ENCODE results near the gene PLCD3.
A peak's percentile ranks its signal among the peaks of the same experiment; 100 is the strongest.

The PLCD3 gene

GRCh38 chr17:45146890-45147580, 14.7 kb upstream of the PLCD3 start:
- ATAC-seq (ENCODE audit: low read depth) = peak; percentile 0; the same call in 1 of the 3 replicates
- Histone ChIP-seq H3K27ac (ENCODE audit: poor library complexity, severe bottlenecking) (peak overlapping the region; percentile 80), H3K9me3 (ENCODE audit: severe bottlenecking) (no peaks in the 10 kb centered on the region), H3K4me1 (ENCODE audit: insufficient read depth, poor library complexity, severe bottlenecking) (peaks cover 18% of the 10 kb centered on the region), H3K27me3 (ENCODE audit: insufficient read depth, poor library complexity, severe bottlenecking) (no peaks in the 10 kb centered on the region), H3K4me3 (ENCODE audit: severe bottlenecking) (peak overlapping the region; percentile 66), H3K36me3 (ENCODE audit: low read depth) (peaks cover 6% of the 10 kb centered on the region; the same call in 1 of the 2 replicates)
- DNase-seq (ENCODE audit: low spot score) = no peak
- TF ChIP-seq CTCF (IDR thresholded peaks at IDR 0.05; ENCODE audit: poor library complexity, severe bottlenecking) = no peak

GRCh38 chr17:45146592-45146889, 14.2 kb upstream of the PLCD3 start:
- Histone ChIP-seq H3K36me3 (ENCODE audit: low read depth) (peaks cover 6% of the 10 kb centered on the region; the same call in 1 of the 2 replicates), H3K4me3 (ENCODE audit: severe bottlenecking) (peak overlapping the region; percentile 66), H3K9me3 (ENCODE audit: severe bottlenecking) (no peaks in the 10 kb centered on the region), H3K27me3 (ENCODE audit: insufficient read depth, poor library complexity, severe bottlenecking) (no peaks in the 10 kb centered on the region), H3K4me1 (ENCODE audit: insufficient read depth, poor library complexity, severe bottlenecking) (peaks cover 15% of the 10 kb centered on the region), H3K27ac (ENCODE audit: poor library complexity, severe bottlenecking) (peak overlapping the region; percentile 80)
- ATAC-seq (ENCODE audit: low read depth) (no peak), DNase-seq (ENCODE audit: low spot score) (no peak)
- no peak for TF ChIP-seq CTCF (IDR thresholded peaks at IDR 0.05; ENCODE audit: poor library complexity, severe bottlenecking)

- no peaks in the 10 kb centered on the region for H3K27me3 ChIP-seq (ENCODE audit: insufficient read depth, poor library complexity, severe bottlenecking)
- DNase-seq (ENCODE audit: low spot score) (no peak), ATAC-seq (ENCODE audit: low read depth) (no peak)
- TF ChIP-seq CTCF (IDR thresholded peaks at IDR 0.05; ENCODE audit: poor library complexity, severe bottlenecking) = no peak
- H3K4me1 ChIP-seq (ENCODE audit: insufficient read depth, poor library complexity, severe bottlenecking) = peaks cover 11% of the 10 kb centered on the region
- H3K27ac ChIP-seq (ENCODE audit: poor library complexity, severe bottlenecking) = peak overlapping the region; percentile 80
- peaks cover 6% of the 10 kb centered on the region; the same call in 1 of the 2 replicates for H3K36me3 ChIP-seq (ENCODE audit: low read depth)
- no peaks in the 10 kb centered on the region for H3K9me3 ChIP-seq (ENCODE audit: severe bottlenecking)
- no peak overlapping the region for H3K4me3 ChIP-seq (ENCODE audit: severe bottlenecking)
Measured at GRCh38 chr17:45146166-45146565, 13.9 kb upstream of the PLCD3 start.

- TF ChIP-seq CTCF (IDR thresholded peaks at IDR 0.05; ENCODE audit: poor library complexity, severe bottlenecking) = no peak
- H3K4me3 ChIP-seq (ENCODE audit: severe bottlenecking) = peak overlapping the region; percentile 17
- H3K9me3 ChIP-seq (ENCODE audit: severe bottlenecking) = no peaks in the 10 kb centered on the region
- no peaks in the 10 kb centered on the region for H3K27me3 ChIP-seq (ENCODE audit: insufficient read depth, poor library complexity, severe bottlenecking)
- H3K36me3 ChIP-seq (ENCODE audit: low read depth) = no peaks in the 10 kb centered on the region
- peak overlapping the region; percentile 44 for H3K27ac ChIP-seq (ENCODE audit: poor library complexity, severe bottlenecking)
- peaks cover 11% of the 10 kb centered on the region for H3K4me1 ChIP-seq (ENCODE audit: insufficient read depth, poor library complexity, severe bottlenecking)
- DNase-seq (ENCODE audit: low spot score) = no peak
- no peak for ATAC-seq (ENCODE audit: low read depth)
Measured at GRCh38 chr17:45145035-45145389, 12.7 kb upstream of the PLCD3 start.

Data from RWPE2 (cell line).